ENCODE data around the gene WDR38.

WDR38 gene

GRCh38 chr9:124859803-124860581 is 6.7 kb downstream of the WDR38 start:
- DNase-seq = peak; percentile 40

GRCh38 chr9:124860582-124861341 is 7.5 kb downstream of the WDR38 start:
- DNase-seq = no peak

- DNase-seq = peak; percentile 97
Observed at GRCh38 chr9:124861342-124862229, 8.3 kb downstream of the WDR38 start, which contains the start of the genes ARPC5L and RPL35. Gene ARPC5L (plus strand): TSS chr9:124862130. CDS start chr9:124869291, 7,161 bp downstream. Gene RPL35 (minus strand): TSS chr9:124861957. CDS start chr9:124861912, 45 bp downstream.

- DNase-seq = peak; percentile 59
Observed at GRCh38 chr9:124863371-124863871, 10.2 kb downstream of the WDR38 start.

- peak; percentile 93 for DNase-seq
Observed at GRCh38 chr9:124868511-124869465, 15.5 kb downstream of the WDR38 start.

- peak; percentile 51 for DNase-seq
Observed at GRCh38 chr9:124869466-124869985, 16.3 kb downstream of the WDR38 start.

GRCh38 chr9:124869986-124870560 is 16.8 kb downstream of the WDR38 start:
- DNase-seq = peak; percentile 72

- DNase-seq = peak; percentile 24
Observed at GRCh38 chr9:124870723-124871122, 17.5 kb downstream of the WDR38 start.

GRCh38 chr9:124871156-124871561 is 17.9 kb downstream of the WDR38 start:
- DNase-seq = no peak

GRCh38 chr9:124873664-124874063 is 20.4 kb downstream of the WDR38 start:
- DNase-seq = no peak

GRCh38 chr9:124875501-124875900 is 22.2 kb downstream of the WDR38 start:
- no peak for DNase-seq

GRCh38 chr9:124877021-124877782 is 23.9 kb downstream of the WDR38 start:
- DNase-seq = no peak

- no peak for DNase-seq
Observed at GRCh38 chr9:124878021-124878420, 24.8 kb downstream of the WDR38 start.

- no peak for DNase-seq
Observed at GRCh38 chr9:124878518-124878917, 25.3 kb downstream of the WDR38 start.

GRCh38 chr9:124879226-124879625 is 26.0 kb downstream of the WDR38 start:
- DNase-seq = no peak

- DNase-seq = no peak
Observed at GRCh38 chr9:124880501-124880900, 27.2 kb downstream of the WDR38 start.

- DNase-seq = no peak
Observed at GRCh38 chr9:124881138-124881743, 28.0 kb downstream of the WDR38 start.

GRCh38 chr9:124882231-124882630 is 29.0 kb downstream of the WDR38 start:
- no peak for DNase-seq

GRCh38 chr9:124884376-124884775 is 31.1 kb downstream of the WDR38 start:
- DNase-seq = no peak

- DNase-seq = no peak
Observed at GRCh38 chr9:124885551-124885950, 32.3 kb downstream of the WDR38 start.

All from hematopoietic multipotent progenitor cell treated with erythropoietin and hydrocortisone succinate and interleukin-3 and kit ligand, for 6 days (in vitro differentiated cells).